Measurements from ENCODE around the gene OR11A1. TPM values are rescaled to one million over a fixed set of nuclear protein-coding genes. Genes with fewer than 3 reads are reported as not detected.

Gene OR11A1
- not detected for total RNA-seq

GRCh38 chr6:29456971-29457370 is at the start of gene OR11A1, which contains the start of gene OR2H1:
OR11A1 (minus strand) TSS chr6:29457071; CDS start chr6:29427641, 29,430 bp downstream.
OR2H1 (plus strand) TSS chr6:29457155; CDS start chr6:29461770, 4,615 bp downstream.
- no peak for TF ChIP-seq CTCF (IDR thresholded peaks at IDR 0.05)
- Histone ChIP-seq H3K27me3 (replicated peaks; ENCODE audit: insufficient read depth) (no peaks in the 10 kb centered on the region), H3K36me3 (no peaks in the 10 kb centered on the region), H3K9me3 (no peaks in the 10 kb centered on the region), H3K4me3 (no peak within 1 kb of the TSS), H3K27ac (no peak within 1 kb of the TSS), H3K4me1 (ENCODE audit: control insufficient read depth in 1 of 2, low read depth in 2 of 2) (no peaks in the 10 kb centered on the region)
- no peak for DNase-seq (ENCODE audit: low spot score)
- ATAC-seq (ENCODE audit: insufficient number of reproducible peaks, low FRiP score, low read depth), result no peak

GRCh38 chr6:29506446-29507067 is 49.7 kb upstream of the OR11A1 start:
- Histone ChIP-seq H3K27me3 (replicated peaks; ENCODE audit: insufficient read depth) (no peaks in the 10 kb centered on the region), H3K36me3 (no peaks in the 10 kb centered on the region), H3K27ac (no peak overlapping the region), H3K4me1 (ENCODE audit: control insufficient read depth in 1 of 2, low read depth in 2 of 2) (no peaks in the 10 kb centered on the region), H3K4me3 (no peak overlapping the region), H3K9me3 (no peaks in the 10 kb centered on the region)
- no peak for DNase-seq (ENCODE audit: low spot score)
- TF ChIP-seq CTCF (IDR thresholded peaks at IDR 0.05), result no peak
- ATAC-seq (ENCODE audit: insufficient number of reproducible peaks, low FRiP score, low read depth), result no peak

GRCh38 chr6:29505808-29506207 is 48.9 kb upstream of the OR11A1 start:
- no peak overlapping the region for H3K4me3 ChIP-seq
- no peak for ATAC-seq (ENCODE audit: insufficient number of reproducible peaks, low FRiP score, low read depth)
- no peaks in the 10 kb centered on the region for H3K36me3 ChIP-seq
- H3K9me3 ChIP-seq, result no peaks in the 10 kb centered on the region
- no peak for TF ChIP-seq CTCF (IDR thresholded peaks at IDR 0.05)
- no peaks in the 10 kb centered on the region for H3K27me3 ChIP-seq (replicated peaks; ENCODE audit: insufficient read depth)
- H3K4me1 ChIP-seq (ENCODE audit: control insufficient read depth in 1 of 2, low read depth in 2 of 2), result no peaks in the 10 kb centered on the region
- H3K27ac ChIP-seq, result no peak overlapping the region
- DNase-seq (ENCODE audit: low spot score), result no peak

GRCh38 chr6:29504961-29505360 is 48.1 kb upstream of the OR11A1 start:
- no peaks in the 10 kb centered on the region for H3K4me1 ChIP-seq (ENCODE audit: control insufficient read depth in 1 of 2, low read depth in 2 of 2)
- no peaks in the 10 kb centered on the region for H3K9me3 ChIP-seq
- no peak overlapping the region for H3K4me3 ChIP-seq
- DNase-seq (ENCODE audit: low spot score) (no peak), ATAC-seq (ENCODE audit: insufficient number of reproducible peaks, low FRiP score, low read depth) (no peak)
- H3K27me3 ChIP-seq (replicated peaks; ENCODE audit: insufficient read depth), result no peaks in the 10 kb centered on the region
- no peaks in the 10 kb centered on the region for H3K36me3 ChIP-seq
- H3K27ac ChIP-seq, result no peak overlapping the region
- TF ChIP-seq CTCF (IDR thresholded peaks at IDR 0.05), result no peak

GRCh38 chr6:29502597-29502996 is 45.7 kb upstream of the OR11A1 start:
- Histone ChIP-seq H3K4me3 (no peak overlapping the region), H3K4me1 (ENCODE audit: control insufficient read depth in 1 of 2, low read depth in 2 of 2) (no peaks in the 10 kb centered on the region), H3K36me3 (no peaks in the 10 kb centered on the region), H3K27me3 (replicated peaks; ENCODE audit: insufficient read depth) (no peaks in the 10 kb centered on the region), H3K27ac (no peak overlapping the region), H3K9me3 (no peaks in the 10 kb centered on the region)
- ATAC-seq (ENCODE audit: insufficient number of reproducible peaks, low FRiP score, low read depth) (no peak), DNase-seq (ENCODE audit: low spot score) (no peak)
- no peak for TF ChIP-seq CTCF (IDR thresholded peaks at IDR 0.05)
